Vagina (tissue), 2 donors: Measurements from ENCODE around the gene HNRNPM. TPM values are rescaled to one million over a fixed set of nuclear protein-coding genes. Genes with fewer than 3 reads are reported as not detected.

Experiments
- DNase-seq, 2 donors: peaks; one replicate each; pipeline ENCODE4 v3.0.0-alpha.2; 2017; ENCODE audit errors: extremely low spot score in 2 of 2
- H3K27ac ChIP-seq: fragments of 200-600 bp; sonication (generic); one replicate; pipeline ENCODE4 v1.5.1; 2019
- H3K27me3 ChIP-seq: fragments of 200-600 bp; sonication (generic); one replicate; pipeline ENCODE4 v1.5.1; 2019
- H3K36me3 ChIP-seq, 2 donors: fragments of 200-600 bp; sonication (generic); one replicate each; pipeline ENCODE4 v1.5.1; 2017 to 2019
- H3K4me1 ChIP-seq: fragments of 200-600 bp; sonication (generic); one replicate; pipeline ENCODE4 v1.5.1; 2019
- H3K4me3 ChIP-seq, 2 donors: fragments of 200-600 bp; sonication (generic); 1 replicate in 1 of 2; 2 replicates in 1 of 2; pipeline ENCODE4 v1.5.1; 2016 to 2019
- H3K9me3 ChIP-seq: fragments of 200-600 bp; sonication (generic); one replicate; pipeline ENCODE4 v1.5.1; 2019
- POLR2A ChIP-seq, 2 donors: fragments of 450-650 bp; IDR thresholded peaks; one replicate each; pipeline ENCODE4 v1.6.1; 2017; ENCODE audit warnings: antibody characterized with exemption in 2 of 2, mild to moderate bottlenecking in 2 of 2, moderate library complexity in 2 of 2
- POLR2AphosphoS5 ChIP-seq, 2 donors: sonication (generic); formaldehyde crosslinking; IDR thresholded peaks; one replicate each; pipeline ENCODE4 v1.9.0; 2017; ENCODE audit warnings: antibody characterized with exemption in 2 of 2, mild to moderate bottlenecking in 2 of 2, low read depth in 1 of 2; ENCODE audit not compliant: insufficient read depth in 1 of 2
- intact Hi-C: fragments of 100-400 bp; cut with DNase I; formaldehyde crosslinking; loops from one replicate; pipeline ENCODE4 v1.15.1; 2023
- total RNA-seq: library from RNA; depleted of rRNA; stranded (reverse); fragments of >200 nt; gene quantifications from one replicate; pipeline ENCODE4 v1.2.3, GENCODE V29; 2016
- TF ChIP-seq, protein P1 (sequence below), 3 experiments: fragments of 450-650 bp in 2 of 3; fragments of 200-600 bp in 1 of 3; sonication (generic) in 1 of 3; IDR thresholded peaks; one replicate each; pipeline ENCODE4 v1.5.1; 2017 to 2019; ENCODE audit warnings: antibody characterized with exemption in 3 of 3, mild to moderate bottlenecking in 2 of 3, moderate library complexity in 2 of 3

HNRNPM gene
- total RNA-seq, 1 donor from 2014 or later = 140 TPM

DNA sequence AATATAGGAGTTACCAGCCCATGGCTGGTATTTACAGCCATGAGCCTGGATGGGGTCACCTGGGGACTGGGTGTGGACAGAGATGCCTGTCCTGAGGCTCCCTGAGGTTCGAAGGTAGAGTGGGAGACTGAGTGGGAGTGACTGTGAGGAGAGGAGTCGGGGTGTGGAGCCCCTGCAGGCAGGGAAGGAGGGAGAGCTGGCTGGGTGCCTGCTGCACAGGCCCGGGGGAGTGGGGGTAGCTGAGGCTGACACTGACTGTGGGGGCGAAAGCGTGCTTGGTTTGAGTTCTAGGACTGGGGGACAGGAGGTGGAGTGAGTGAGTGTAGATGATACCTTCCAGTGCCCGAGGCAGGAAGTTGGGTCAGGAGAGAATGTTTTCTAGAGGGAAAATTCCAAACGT, 47.5 kb upstream of the HNRNPM start:
- no peak for TF ChIP-seq POLR2A (IDR thresholded peaks at IDR 0.05)
- no peaks in the 10 kb centered on the region for H3K9me3 ChIP-seq
- H3K4me1 ChIP-seq = peaks cover 61% of the 10 kb centered on the region
- intact Hi-C loops = no loop called here
- H3K27ac ChIP-seq = no peak overlapping the region
- no peak overlapping the region for H3K4me3 ChIP-seq
- DNase-seq = no peak
- no peaks in the 10 kb centered on the region for H3K27me3 ChIP-seq
- peaks cover 0 to 13% of the 10 kb centered on the region in 2 donors for H3K36me3 ChIP-seq

DNA sequence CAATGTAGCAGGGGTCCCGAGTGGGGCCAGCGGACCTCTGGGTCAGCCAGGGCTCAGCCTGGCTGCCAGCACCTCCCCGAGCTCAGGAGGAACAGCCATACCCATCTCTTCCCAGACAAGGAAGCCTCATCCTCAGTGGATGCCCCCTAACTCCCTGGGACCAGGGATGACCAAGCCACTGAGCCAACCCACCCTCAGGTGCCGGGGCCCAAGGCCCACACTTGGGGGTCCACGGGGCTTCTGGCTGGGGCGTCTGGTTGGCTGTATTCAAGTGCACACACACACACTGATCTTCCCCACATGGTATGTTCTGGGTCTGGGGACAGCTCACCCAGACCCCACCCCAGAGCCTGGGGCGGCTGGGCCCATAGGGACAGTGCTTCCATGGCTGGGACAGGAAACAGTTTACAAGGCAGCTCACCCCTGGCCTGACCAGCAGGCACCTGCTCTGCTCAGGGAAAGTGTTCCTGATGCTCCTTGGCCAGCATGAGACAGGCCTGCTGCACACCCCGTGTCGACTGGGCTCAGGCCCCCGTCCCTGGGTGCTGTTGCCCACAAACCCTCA, 46.9 kb upstream of the HNRNPM start:
- DNase-seq = no peak
- H3K27ac ChIP-seq = no peak overlapping the region
- H3K36me3 ChIP-seq = peaks cover 0 to 14% of the 10 kb centered on the region in 2 donors
- H3K4me1 ChIP-seq = peaks cover 55% of the 10 kb centered on the region
- H3K4me3 ChIP-seq = no peak overlapping the region
- TF ChIP-seq, protein P1, sequence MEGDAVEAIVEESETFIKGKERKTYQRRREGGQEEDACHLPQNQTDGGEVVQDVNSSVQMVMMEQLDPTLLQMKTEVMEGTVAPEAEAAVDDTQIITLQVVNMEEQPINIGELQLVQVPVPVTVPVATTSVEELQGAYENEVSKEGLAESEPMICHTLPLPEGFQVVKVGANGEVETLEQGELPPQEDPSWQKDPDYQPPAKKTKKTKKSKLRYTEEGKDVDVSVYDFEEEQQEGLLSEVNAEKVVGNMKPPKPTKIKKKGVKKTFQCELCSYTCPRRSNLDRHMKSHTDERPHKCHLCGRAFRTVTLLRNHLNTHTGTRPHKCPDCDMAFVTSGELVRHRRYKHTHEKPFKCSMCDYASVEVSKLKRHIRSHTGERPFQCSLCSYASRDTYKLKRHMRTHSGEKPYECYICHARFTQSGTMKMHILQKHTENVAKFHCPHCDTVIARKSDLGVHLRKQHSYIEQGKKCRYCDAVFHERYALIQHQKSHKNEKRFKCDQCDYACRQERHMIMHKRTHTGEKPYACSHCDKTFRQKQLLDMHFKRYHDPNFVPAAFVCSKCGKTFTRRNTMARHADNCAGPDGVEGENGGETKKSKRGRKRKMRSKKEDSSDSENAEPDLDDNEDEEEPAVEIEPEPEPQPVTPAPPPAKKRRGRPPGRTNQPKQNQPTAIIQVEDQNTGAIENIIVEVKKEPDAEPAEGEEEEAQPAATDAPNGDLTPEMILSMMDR (IDR thresholded peaks at IDR 0.05) = no peak
- TF ChIP-seq POLR2AphosphoS5 (IDR thresholded peaks at IDR 0.05; ENCODE audit: insufficient read depth in 1 of 2, low read depth in 1 of 2) (no peak), POLR2A (IDR thresholded peaks at IDR 0.05) (no peak)
- intact Hi-C loops = no loop called here
- H3K9me3 ChIP-seq = no peaks in the 10 kb centered on the region
- no peaks in the 10 kb centered on the region for H3K27me3 ChIP-seq

DNA sequence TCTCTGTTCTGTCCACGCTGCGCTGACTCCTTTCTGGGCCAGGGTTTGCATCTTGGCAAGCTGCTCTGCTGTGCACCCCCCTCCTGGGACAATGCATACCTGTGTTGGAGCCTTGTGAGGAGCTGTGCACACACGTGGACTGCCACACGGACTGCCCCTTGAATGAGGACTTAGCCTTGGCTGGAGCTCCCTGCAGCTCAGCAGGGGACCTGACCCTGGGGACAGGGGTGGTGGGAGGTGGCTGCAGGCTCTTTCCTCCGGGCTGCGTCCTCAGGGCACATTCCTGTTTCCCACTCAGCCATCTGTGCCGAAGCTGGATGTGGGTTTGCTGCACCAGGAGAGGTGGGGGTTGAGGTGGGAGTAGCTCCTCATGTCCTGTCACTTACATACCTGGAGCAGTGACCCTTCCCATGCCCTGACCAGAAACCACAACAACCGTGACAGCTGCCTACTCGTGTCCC, 46.4 kb upstream of the HNRNPM start:
- H3K4me3 ChIP-seq = no peak overlapping the region
- H3K27ac ChIP-seq = no peak overlapping the region
- peaks cover 50% of the 10 kb centered on the region for H3K4me1 ChIP-seq
- peaks cover 0 to 19% of the 10 kb centered on the region in 2 donors for H3K36me3 ChIP-seq
- intact Hi-C loops = no loop called here
- TF ChIP-seq POLR2AphosphoS5 (IDR thresholded peaks at IDR 0.05; ENCODE audit: insufficient read depth in 1 of 2, low read depth in 1 of 2) (no peak), POLR2A (IDR thresholded peaks at IDR 0.05) (no peak)
- TF ChIP-seq, protein P1 (IDR thresholded peaks at IDR 0.05) = no peak
- H3K27me3 ChIP-seq = no peaks in the 10 kb centered on the region
- DNase-seq = no peak
- no peaks in the 10 kb centered on the region for H3K9me3 ChIP-seq

DNA sequence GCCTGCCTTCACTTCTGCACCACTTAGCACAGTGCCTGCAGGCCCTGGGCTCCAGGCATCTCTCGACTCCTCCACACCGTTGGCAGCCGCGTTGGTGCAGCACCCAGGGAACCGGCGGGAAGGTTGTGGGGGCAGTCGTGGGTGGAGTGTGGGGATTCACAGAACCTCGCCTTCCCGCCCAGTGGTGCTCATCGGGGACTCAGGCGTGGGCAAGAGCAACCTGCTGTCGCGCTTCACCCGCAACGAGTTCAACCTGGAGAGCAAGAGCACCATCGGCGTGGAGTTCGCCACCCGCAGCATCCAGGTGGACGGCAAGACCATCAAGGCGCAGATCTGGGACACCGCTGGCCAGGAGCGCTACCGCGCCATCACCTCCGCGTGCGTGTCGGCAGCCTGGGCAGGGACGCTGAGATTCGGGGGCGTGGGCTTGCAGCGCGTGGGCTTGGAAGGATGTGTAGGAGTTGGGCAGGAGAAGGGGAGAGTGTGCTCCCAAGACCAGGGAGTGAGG, 45.0 kb upstream of the HNRNPM start:
- TF ChIP-seq POLR2A (IDR thresholded peaks at IDR 0.05) (no peak), POLR2AphosphoS5 (IDR thresholded peaks at IDR 0.05; ENCODE audit: insufficient read depth in 1 of 2, low read depth in 1 of 2) (no peak)
- TF ChIP-seq, protein P1 (IDR thresholded peaks at IDR 0.05) = no peak
- DNase-seq = no peak
- Histone ChIP-seq H3K4me1 (peaks cover 36% of the 10 kb centered on the region), H3K36me3 (peaks cover 0 to 33% of the 10 kb centered on the region in 2 donors), H3K9me3 (no peaks in the 10 kb centered on the region), H3K27ac (no peak overlapping the region), H3K27me3 (no peaks in the 10 kb centered on the region), H3K4me3 (no peak overlapping the region)
- intact Hi-C loops = no loop called here

DNA sequence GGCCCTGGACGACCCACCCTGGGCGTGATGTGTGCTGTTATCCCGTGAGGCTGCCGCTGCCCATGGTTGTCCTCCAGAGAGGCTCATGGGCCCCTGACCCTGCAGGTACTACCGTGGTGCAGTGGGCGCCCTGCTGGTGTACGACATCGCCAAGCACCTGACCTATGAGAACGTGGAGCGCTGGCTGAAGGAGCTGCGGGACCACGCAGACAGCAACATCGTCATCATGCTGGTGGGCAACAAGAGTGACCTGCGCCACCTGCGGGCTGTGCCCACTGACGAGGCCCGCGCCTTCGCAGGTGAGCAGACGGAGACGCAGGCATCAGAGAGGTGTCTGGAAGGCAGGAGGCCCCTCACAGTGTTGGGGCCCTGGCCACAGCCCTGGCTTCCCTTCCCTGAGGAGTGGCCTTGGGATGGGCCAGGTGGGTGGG, 42.8 kb upstream of the HNRNPM start:
- DNase-seq = no peak
- no peaks in the 10 kb centered on the region for H3K27me3 ChIP-seq
- no peak overlapping the region for H3K4me3 ChIP-seq
- peaks cover 13% of the 10 kb centered on the region for H3K4me1 ChIP-seq
- H3K9me3 ChIP-seq = no peaks in the 10 kb centered on the region
- TF ChIP-seq POLR2AphosphoS5 (IDR thresholded peaks at IDR 0.05; ENCODE audit: insufficient read depth in 1 of 2, low read depth in 1 of 2) (no peak), POLR2A (IDR thresholded peaks at IDR 0.05) (no peak)
- TF ChIP-seq, protein P1 (IDR thresholded peaks at IDR 0.05) = no peak
- H3K27ac ChIP-seq = no peak overlapping the region
- peaks cover 0 to 38% of the 10 kb centered on the region in 2 donors for H3K36me3 ChIP-seq
- intact Hi-C loops = no loop called here
